HFFc6 (cell line): ENCODE results near the gene BGN. TPM values are rescaled to one million over a fixed set of nuclear protein-coding genes. Genes with fewer than 3 reads are reported as not detected.

Experiments used
- DNase-seq: peaks from one replicate; pipeline ENCODE4 v3.0.0-alpha.2; 2018
- H3K27ac Mint-ChIP-seq: 2 replicates; pipeline ENCODE4 v1.8.0; 2020; ENCODE audit warnings: mild to moderate bottlenecking, mixed read lengths
- H3K27me3 Mint-ChIP-seq: 2 replicates; pipeline ENCODE4 v1.8.0; 2021; ENCODE audit warnings: mild to moderate bottlenecking, moderate library complexity, mixed read lengths; ENCODE audit not compliant: insufficient read depth
- H3K36me3 Mint-ChIP-seq: 2 replicates; pipeline ENCODE4 v1.8.0; 2021; ENCODE audit warnings: low read depth, mixed read lengths
- H3K4me1 Mint-ChIP-seq: 2 replicates; pipeline ENCODE4 v1.8.0; 2020; ENCODE audit warnings: low read depth, mixed read lengths
- H3K4me3 Mint-ChIP-seq: 2 replicates; pipeline ENCODE4 v1.8.0; 2020; ENCODE audit warnings: mild to moderate bottlenecking, moderate library complexity, mixed read lengths
- H3K9me3 Mint-ChIP-seq: 2 replicates; pipeline ENCODE4 v1.8.0; 2020; ENCODE audit warnings: mild to moderate bottlenecking, mixed read lengths
- CTCF ChIP-seq: fragments of 200-600 bp; sonication (generic); IDR thresholded peaks from 2 replicates; pipeline ENCODE4 v1.5.0; 2021; ENCODE audit warnings: antibody characterized with exemption, mild to moderate bottlenecking
- total RNA-seq, 6 experiments: library from RNA; stranded (reverse); fragmentation: NEBNext Ultra II Directional; extraction: Animal tissue kit (Norgen Biotek cat#: 25700); gene quantifications; 2 replicates in 1 of 6; 3 replicates in 5 of 6; pipeline ENCODE4 v1.2.3, GENCODE V29; 2021

BGN gene
- total RNA-seq, 6 experiments from 2014 or later = 324 to 382 (median 367) TPM

- DNase-seq = no peak
- Mint-ChIP-seq H3K27ac (no peak overlapping the region), H3K4me1 (peaks cover 18% of the 10 kb centered on the region), H3K27me3 (peaks cover 1% of the 10 kb centered on the region; the same call in 1 of the 2 replicates), H3K9me3 (no peaks in the 10 kb centered on the region), H3K4me3 (no peak overlapping the region), H3K36me3 (peaks cover 10% of the 10 kb centered on the region)
- no peak for TF ChIP-seq CTCF
These were observed 37.5 kb upstream of the BGN start for GRCh38 chrX:153457136-153457825.

- TF ChIP-seq CTCF = no peak
- Mint-ChIP-seq H3K4me1 (peaks cover 18% of the 10 kb centered on the region), H3K9me3 (no peaks in the 10 kb centered on the region), H3K27ac (no peak overlapping the region), H3K4me3 (no peak overlapping the region), H3K36me3 (peaks cover 10% of the 10 kb centered on the region), H3K27me3 (peaks cover 1% of the 10 kb centered on the region; the same call in 1 of the 2 replicates)
- no peak for DNase-seq
These were observed 36.8 kb upstream of the BGN start for GRCh38 chrX:153457827-153458466.

GRCh38 chrX:153458476-153458875 lies 36.3 kb upstream of the BGN start:
- Mint-ChIP-seq H3K36me3 (peaks cover 10% of the 10 kb centered on the region), H3K9me3 (no peaks in the 10 kb centered on the region), H3K27ac (no peak overlapping the region), H3K4me3 (no peak overlapping the region), H3K27me3 (peaks cover 1% of the 10 kb centered on the region; the same call in 1 of the 2 replicates), H3K4me1 (peaks cover 18% of the 10 kb centered on the region)
- no peak for DNase-seq
- TF ChIP-seq CTCF = no peak

- H3K27me3 Mint-ChIP-seq = peaks cover 3% of the 10 kb centered on the region; the same call in 1 of the 2 replicates
- no peaks in the 10 kb centered on the region for H3K9me3 Mint-ChIP-seq
- H3K36me3 Mint-ChIP-seq = peaks cover 10% of the 10 kb centered on the region
- DNase-seq = peak; percentile 54
- H3K4me3 Mint-ChIP-seq = no peak overlapping the region
- H3K4me1 Mint-ChIP-seq = peaks cover 18% of the 10 kb centered on the region
- H3K27ac Mint-ChIP-seq = peak overlapping the region; percentile 81
- no peak for TF ChIP-seq CTCF
These were observed 34.8 kb upstream of the BGN start for GRCh38 chrX:153459986-153460385.

GRCh38 chrX:153460826-153461225 lies 34.0 kb upstream of the BGN start:
- peaks cover 10% of the 10 kb centered on the region for H3K36me3 Mint-ChIP-seq
- peaks cover 3% of the 10 kb centered on the region; the same call in 1 of the 2 replicates for H3K27me3 Mint-ChIP-seq
- H3K4me3 Mint-ChIP-seq = no peak overlapping the region
- TF ChIP-seq CTCF = peak; percentile 75
- H3K9me3 Mint-ChIP-seq = no peaks in the 10 kb centered on the region
- H3K27ac Mint-ChIP-seq = no peak overlapping the region
- DNase-seq = no peak
- peaks cover 18% of the 10 kb centered on the region for H3K4me1 Mint-ChIP-seq
